SKM-1 (cell line): ENCODE data around the gene IGSF21.
"Not testable (repeated sequence)": the region's sequence is repeated elsewhere in the genome, so short reads cannot be mapped to it uniquely, and the experiment has no call there.

Experiments used
- DNase-seq: peaks from one replicate; lab custom pipeline; 2025; ENCODE audit not compliant: unreplicated experiment; lab: John Stamatoyannopoulos, UW

The IGSF21 gene

GRCh38 chr1:18144916-18145647 is 37.5 kb downstream of the IGSF21 start:
- DNase-seq = no peak

GRCh38 chr1:18145851-18146618 is 38.4 kb downstream of the IGSF21 start:
- no peak for DNase-seq

- no peak for DNase-seq
Measured at GRCh38 chr1:18146886-18147285, 39.3 kb downstream of the IGSF21 start.

GRCh38 chr1:18147672-18148071 is 40.1 kb downstream of the IGSF21 start:
- no peak for DNase-seq

- DNase-seq = no peak
Measured at GRCh38 chr1:18148461-18148860, 40.9 kb downstream of the IGSF21 start.

DNA sequence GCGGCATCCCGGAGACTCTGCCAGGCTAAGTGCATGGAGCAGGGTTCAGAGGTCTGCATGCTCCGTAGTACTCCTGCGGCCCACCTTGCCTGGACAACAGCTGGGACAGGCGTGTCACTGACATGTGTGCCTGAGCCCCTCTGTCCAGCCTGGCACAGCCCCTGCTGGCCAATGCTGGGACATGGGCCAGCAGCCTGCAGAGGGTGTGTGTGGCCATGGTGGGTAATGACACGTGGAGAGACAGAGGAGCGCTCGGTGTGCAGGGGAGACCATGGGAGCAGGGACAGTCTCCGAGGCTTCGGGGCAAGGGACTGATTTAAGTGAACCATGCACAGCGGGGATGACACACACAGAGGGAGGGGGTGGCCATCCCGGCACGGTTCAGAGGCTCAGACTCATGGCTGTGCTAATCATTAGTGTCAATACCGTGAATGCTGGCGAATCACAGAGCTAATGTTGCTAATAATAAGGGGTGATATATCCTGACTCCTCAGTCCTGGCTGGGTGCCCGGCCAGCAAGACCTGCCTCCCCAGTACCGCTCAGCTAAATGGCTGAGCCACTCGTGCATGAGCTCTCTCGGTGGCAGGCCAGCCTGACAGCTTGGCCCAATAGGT is 41.5 kb downstream of the IGSF21 start:
- no peak for DNase-seq

DNA sequence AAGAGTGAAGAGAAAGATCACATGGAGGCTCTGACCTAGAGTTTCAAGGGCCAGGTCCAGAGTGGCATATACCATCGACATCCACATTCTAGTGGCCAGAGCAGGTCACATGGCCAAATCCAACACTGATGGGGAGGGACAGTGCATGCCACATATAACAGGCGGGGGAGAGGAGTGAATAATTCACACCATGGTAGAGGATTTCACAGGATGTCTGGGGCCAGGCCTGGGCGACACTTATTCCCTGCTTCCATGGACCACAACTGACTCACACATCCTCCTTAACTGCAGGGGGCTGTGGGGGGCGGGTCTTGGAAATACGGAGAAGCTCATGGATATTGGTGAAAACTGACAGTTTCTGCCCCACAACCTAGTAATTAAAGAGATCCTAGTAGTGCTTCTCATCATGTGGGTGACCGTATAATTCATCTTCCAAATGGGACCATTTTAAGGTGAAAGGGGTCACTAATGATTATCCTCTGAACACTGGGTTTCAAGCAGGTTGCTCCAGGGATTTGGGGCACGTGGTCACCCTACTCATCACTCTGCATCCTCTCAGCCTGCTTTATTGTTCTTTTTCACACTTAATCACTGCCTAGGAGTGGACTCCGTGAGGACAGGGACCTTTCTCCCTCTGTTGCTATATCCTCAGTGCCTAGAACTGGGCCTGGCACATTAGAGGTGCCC is 44.0 kb downstream of the IGSF21 start:
- no peak for DNase-seq

DNA sequence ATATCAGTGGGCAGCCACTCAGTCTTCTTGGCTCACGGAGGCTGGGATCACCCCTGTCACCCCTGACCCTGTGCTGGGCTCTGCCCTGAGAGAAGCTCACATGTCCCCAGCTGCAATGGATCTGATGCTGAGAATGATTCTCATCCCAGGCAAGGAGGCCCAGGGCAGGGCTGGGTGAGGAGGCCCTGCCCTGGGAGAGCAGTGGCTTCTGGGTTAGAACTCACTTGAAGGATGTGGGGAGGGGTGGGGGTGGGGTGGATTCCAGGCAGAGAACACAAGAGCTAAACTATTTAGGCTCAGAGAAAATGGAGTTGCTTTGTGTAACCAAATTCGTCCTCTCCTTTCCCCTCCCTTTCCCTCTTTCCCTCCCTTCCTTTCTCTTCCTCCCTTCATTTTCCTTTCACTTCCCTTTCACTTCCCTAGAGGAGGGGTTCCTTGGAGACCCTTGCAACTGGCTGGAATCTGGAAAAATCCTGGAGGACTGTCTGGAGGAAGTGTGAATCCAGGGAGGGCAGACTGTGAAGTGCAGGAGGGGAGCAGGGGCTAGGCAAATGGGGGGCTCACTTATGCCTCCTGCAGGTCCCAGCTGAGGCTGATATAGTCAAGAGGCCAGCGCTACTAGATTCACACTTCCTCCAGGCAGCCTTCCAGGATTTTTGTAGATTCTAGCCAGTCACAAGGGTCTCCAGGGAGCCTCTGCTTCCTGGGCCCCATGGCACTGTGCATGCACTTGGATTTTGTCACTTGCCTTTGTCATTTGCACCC is 47.0 kb downstream of the IGSF21 start:
- no peak for DNase-seq

GRCh38 chr1:18155881-18156385 is 48.3 kb downstream of the IGSF21 start:
- DNase-seq = no peak

DNA sequence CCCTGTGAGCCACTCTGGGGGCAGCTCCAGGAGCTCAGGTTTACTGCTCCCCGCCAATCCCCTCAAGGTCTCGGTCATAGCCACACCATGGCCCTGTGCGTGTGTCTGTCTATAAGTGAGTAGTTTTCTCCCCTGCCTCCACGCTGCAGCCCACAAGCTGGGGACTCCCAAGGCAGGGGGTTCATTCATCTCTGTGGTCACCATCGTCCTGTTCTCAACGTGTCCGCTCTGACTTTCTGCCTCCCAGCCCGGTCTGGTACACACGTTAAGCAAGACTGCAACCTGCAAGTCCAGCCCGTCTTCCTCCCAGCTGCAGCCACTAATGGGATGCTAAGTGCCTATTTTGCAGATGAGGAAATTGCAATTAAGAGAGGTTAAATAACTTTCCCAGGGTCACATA is 49.8 kb downstream of the IGSF21 start:
- no peak for DNase-seq

GRCh38 chr1:18157968-18158367 is 50.4 kb downstream of the IGSF21 start:
- DNase-seq = no peak

DNA sequence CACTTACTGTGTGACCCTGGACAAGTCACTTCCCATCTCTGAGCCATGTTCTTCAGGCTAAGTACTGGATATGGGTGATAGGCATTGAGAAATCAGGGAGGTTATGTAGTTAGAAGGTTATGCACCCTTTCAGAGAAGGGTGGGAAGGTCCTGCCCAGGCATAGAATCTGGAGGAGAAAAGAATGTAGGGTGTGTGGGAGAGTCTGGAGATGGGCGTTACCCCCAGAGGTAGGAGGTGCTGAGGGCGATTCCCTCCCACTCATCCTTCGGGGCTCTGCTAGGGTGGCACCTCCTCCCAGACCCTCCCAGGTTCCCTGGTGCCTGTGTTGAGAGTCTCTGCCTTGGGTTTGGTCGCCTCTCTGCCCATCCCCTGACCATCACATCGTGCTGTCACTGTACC is 51.1 kb downstream of the IGSF21 start:
- no peak for DNase-seq

GRCh38 chr1:18160290-18160942 is 52.8 kb downstream of the IGSF21 start:
- DNase-seq = peak; percentile 5

- DNase-seq = no peak
Measured at GRCh38 chr1:18161690-18162089, 54.1 kb downstream of the IGSF21 start.

DNA sequence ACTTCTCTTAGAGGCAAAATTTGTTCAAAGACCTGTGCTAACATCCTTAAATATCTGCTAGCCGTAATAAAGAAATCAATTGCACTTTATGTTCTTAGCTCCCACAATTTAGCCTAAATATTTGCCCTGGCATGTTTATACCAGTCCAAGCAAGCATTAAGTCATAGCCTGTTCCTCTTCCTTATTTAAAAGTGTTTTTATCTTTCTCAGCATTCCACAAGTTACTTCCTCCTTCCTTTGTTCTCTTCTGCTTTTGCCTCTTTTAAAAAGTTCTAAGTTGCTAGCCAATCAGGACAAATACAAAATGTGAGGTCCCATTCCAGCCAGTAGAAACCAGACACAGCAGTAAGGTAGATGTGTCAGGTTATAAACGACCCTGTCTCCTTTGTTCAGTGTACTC is 58.0 kb downstream of the IGSF21 start:
- DNase-seq = not testable (repeated sequence)

- DNase-seq = no peak
Measured at GRCh38 chr1:18166341-18166740, 58.7 kb downstream of the IGSF21 start.

GRCh38 chr1:18166929-18167328 is 59.3 kb downstream of the IGSF21 start:
- no peak for DNase-seq

DNA sequence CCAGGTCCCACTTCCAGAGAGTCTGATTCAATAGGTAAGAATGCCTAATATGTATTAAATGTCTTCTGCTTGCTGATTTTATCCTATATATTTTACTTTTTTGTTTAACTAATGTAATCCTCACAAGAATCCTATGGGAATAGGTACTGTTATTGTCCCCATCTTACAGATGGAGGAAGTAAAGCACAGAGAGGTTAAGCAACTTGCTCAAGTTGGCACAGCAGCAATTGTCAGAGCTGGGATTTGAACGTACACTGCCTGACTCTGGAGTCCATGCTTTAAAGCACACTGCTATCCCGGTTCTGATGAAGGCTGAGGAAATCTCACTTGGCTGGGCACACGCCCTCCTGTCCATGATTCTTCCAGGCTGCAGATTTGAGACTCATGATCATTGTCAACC is 62.8 kb downstream of the IGSF21 start:
- no peak for DNase-seq

GRCh38 chr1:18174037-18174436 is 66.4 kb downstream of the IGSF21 start:
- no peak for DNase-seq

DNA sequence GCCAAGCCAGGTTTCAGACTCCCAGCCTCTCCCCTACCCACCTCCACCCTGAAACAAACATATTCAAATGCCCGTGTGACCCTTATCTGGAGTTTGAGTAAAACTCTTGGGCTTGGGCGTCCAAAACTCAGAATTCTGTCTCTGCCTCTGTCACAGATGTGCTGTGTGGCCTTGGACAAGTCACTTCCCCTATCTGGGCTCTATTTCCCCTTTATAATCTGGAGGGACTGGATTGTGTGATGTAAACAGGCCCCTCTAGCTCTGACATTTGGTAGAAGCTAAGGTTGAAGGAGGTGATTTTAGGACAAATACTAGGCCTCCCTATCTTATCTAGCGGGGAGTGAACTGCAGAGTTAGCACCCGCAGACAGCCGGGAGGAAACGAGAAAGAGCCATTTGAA is 67.5 kb downstream of the IGSF21 start:
- DNase-seq = no peak
